IMR-90 (cell line): ENCODE results near the gene PLEKHH1. TPM values are rescaled to one million over a fixed set of nuclear protein-coding genes. Genes with fewer than 3 reads are reported as not detected.
"Not testable (repeated sequence)": the region's sequence is repeated elsewhere in the genome, so short reads cannot be mapped to it uniquely, and the experiment has no call there.

Experiments used
- ATAC-seq: fragments of 200-7000 bp; cut with Tn5 transposase; 2 replicates; pipeline ENCODE4 v1.9.1; 2020; ENCODE audit warnings: low read depth, mild to moderate bottlenecking, moderate library complexity
- BruUV-seq: library from RNA; stranded (reverse); fragments of 400-500 nt; replicated peaks from 2 replicates; lab custom pipeline; 2021; lab: Mats Ljungman, UMichigan
- CTCF ChIA-PET: fragments of 300-600 bp; formaldehyde crosslinking; extraction: SDS; loops from one replicate; lab custom pipeline; 2021; ENCODE audit warnings: antibody characterized with exemption; lab: Yijun Ruan, JAX
- POLR2A ChIA-PET: fragments of 300-600 bp; sonication (Branson Sonifier 250); formaldehyde crosslinking; loops from one replicate; lab custom pipeline; 2022; ENCODE audit warnings: antibody characterized with exemption; ENCODE audit not compliant: unreplicated experiment; lab: Charles Lee
- DNase-seq: peaks from one replicate; pipeline ENCODE4 v3.0.0; 2013
- H2AFZ ChIP-seq: replicated peaks from 2 replicates; pipeline ENCODE3; 2013; ENCODE audit warnings: low read length, mild to moderate bottlenecking; ENCODE audit not compliant: poor library complexity
- H2AK5ac ChIP-seq: 2 replicates; pipeline ENCODE4 v1.6.1; 2013; ENCODE audit warnings: low read depth, low read length, inconsistent platforms
- H2AK9ac ChIP-seq: replicated peaks from 2 replicates; pipeline ENCODE3; 2013; ENCODE audit warnings: mild to moderate bottlenecking, low read depth, low read length, moderate library complexity; ENCODE audit not compliant: poor library complexity
- H2BK120ac ChIP-seq: 2 replicates; pipeline ENCODE4 v1.6.1; 2013; ENCODE audit warnings: low read depth, low read length, inconsistent platforms
- H2BK15ac ChIP-seq: 3 replicates; pipeline ENCODE4 v1.6.1; 2013; ENCODE audit warnings: low read depth, low read length, inconsistent platforms
- H2BK20ac ChIP-seq: 2 replicates; pipeline ENCODE4 v1.6.1; 2013; ENCODE audit warnings: low read depth, mild to moderate bottlenecking, inconsistent platforms, low read length, moderate library complexity
- H2BK5ac ChIP-seq: 2 replicates; pipeline ENCODE4 v1.6.1; 2013; ENCODE audit warnings: mild to moderate bottlenecking, low read depth, low read length, inconsistent platforms; ENCODE audit not compliant: poor library complexity, severe bottlenecking
- H3K14ac ChIP-seq: replicated peaks from 2 replicates; pipeline ENCODE4 v1.6.1; 2013; ENCODE audit warnings: low read depth, low read length, inconsistent platforms
- H3K18ac ChIP-seq: 2 replicates; pipeline ENCODE4 v1.6.1; 2013; ENCODE audit warnings: low read depth, low read length, control low read depth
- H3K23ac ChIP-seq: 2 replicates; pipeline ENCODE4 v1.6.1; 2013; ENCODE audit warnings: low read depth, low read length, inconsistent platforms
- H3K27ac ChIP-seq: 2 replicates; pipeline ENCODE4 v1.5.1; 2013; ENCODE audit warnings: mild to moderate bottlenecking, control low read depth, low read length; ENCODE audit not compliant: insufficient read depth
- H3K27me3 ChIP-seq: 2 replicates; pipeline ENCODE4 v1.6.1; 2013; ENCODE audit warnings: low read length; ENCODE audit not compliant: control insufficient read depth, insufficient read depth
- H3K36me3 ChIP-seq: 2 replicates; pipeline ENCODE4 v1.6.1; 2013; ENCODE audit warnings: low read length, mixed read lengths; ENCODE audit not compliant: control insufficient read depth, insufficient read depth
- H3K4ac ChIP-seq: 2 replicates; pipeline ENCODE4 v1.6.1; 2013; ENCODE audit warnings: low read depth, low read length, inconsistent platforms
- H3K4me1 ChIP-seq: 2 replicates; pipeline ENCODE4 v1.6.1; 2013; ENCODE audit warnings: low read length, mixed read lengths; ENCODE audit not compliant: control insufficient read depth, insufficient read depth
- H3K4me2 ChIP-seq: 2 replicates; pipeline ENCODE4 v1.6.1; 2013; ENCODE audit warnings: low read depth, mild to moderate bottlenecking, control low read depth, low read length, moderate library complexity
- H3K4me3 ChIP-seq: 2 replicates; pipeline ENCODE4 v1.5.1; 2013; ENCODE audit warnings: low read depth, mild to moderate bottlenecking, control low read depth, low read length, moderate library complexity; ENCODE audit not compliant: insufficient read depth
- H3K56ac ChIP-seq: 2 replicates; pipeline ENCODE4 v1.6.1; 2013; ENCODE audit warnings: low read length, inconsistent platforms; ENCODE audit not compliant: insufficient read depth; ENCODE audit errors: extremely low read depth
- H3K79me1 ChIP-seq, 2 experiments: 2 replicates each; pipeline ENCODE4 v1.6.1; 2013; ENCODE audit warnings: low read length in 2 of 2, inconsistent platforms in 1 of 2, low read depth in 1 of 2
- H3K9ac ChIP-seq: 2 replicates; pipeline ENCODE4 v1.6.1; 2013; ENCODE audit warnings: low read depth, low read length, control low read depth
- H3K9me1 ChIP-seq: 2 replicates; pipeline ENCODE4 v1.6.1; 2013; ENCODE audit warnings: low read length, inconsistent platforms; ENCODE audit not compliant: insufficient read depth
- H3K9me3 ChIP-seq: 2 replicates; pipeline ENCODE4 v1.6.1; 2013; ENCODE audit warnings: low read length; ENCODE audit not compliant: control insufficient read depth, insufficient read depth
- H4K20me1 ChIP-seq: 2 replicates; pipeline ENCODE4 v1.6.1; 2013; ENCODE audit warnings: low read length, inconsistent platforms; ENCODE audit not compliant: insufficient read depth
- H4K5ac ChIP-seq: 2 replicates; pipeline ENCODE4 v1.6.1; 2013; ENCODE audit warnings: mild to moderate bottlenecking, low read depth, low read length, control low read depth
- H4K8ac ChIP-seq, 2 experiments: 2 replicates each; pipeline ENCODE4 v1.6.1; 2013; ENCODE audit warnings: low read depth in 2 of 2, low read length in 2 of 2, control low read depth in 1 of 2, inconsistent platforms in 1 of 2
- H4K91ac ChIP-seq: 2 replicates; pipeline ENCODE4 v1.6.1; 2013; ENCODE audit warnings: low read depth, low read length, inconsistent platforms; ENCODE audit not compliant: insufficient read depth
- MAFK ChIP-seq: IDR thresholded peaks from 2 replicates; pipeline ENCODE4 v1.6.1; 2012; ENCODE audit warnings: low read depth, low read length, improper control_type of control experiment
- RCOR1 ChIP-seq: IDR thresholded peaks from 2 replicates; pipeline ENCODE4 v1.6.1; 2012; ENCODE audit warnings: mild to moderate bottlenecking, low read length, improper control_type of control experiment; ENCODE audit not compliant: insufficient replicate concordance
- RFX5 ChIP-seq: IDR thresholded peaks from 2 replicates; pipeline ENCODE4 v1.8.0; 2012; ENCODE audit warnings: low read depth, mild to moderate bottlenecking, low read length, moderate library complexity
- WGBS, 2 experiments: methylation state at CpG; one replicate each; pipeline versions ENCODE4 v1.1.5 to v1.1.7; 2013; ENCODE audit warnings: missing lambda C conversion rate in 2 of 2; ENCODE audit not compliant: insufficient read length in 1 of 2; ENCODE audit errors: extremely low coverage in 2 of 2; 5-methylcytosine and 5-hydroxymethylcytosine counted together
- dilution Hi-C: fragments of 300-500 bp; cut with HindIII; formaldehyde crosslinking; loops from one replicate; pipeline ENCODE4 v1.14.3; 2018; ENCODE audit warnings: low sequenced_read_pairs; ENCODE audit not compliant: unreplicated experiment
- in situ Hi-C: fragments of 300-500 bp; cut with MboI; formaldehyde crosslinking; loops from 3 replicates; pipeline ENCODE4 v1.14.3; 2019; ENCODE audit warnings: low sequenced_read_pairs, inconsistent platforms, mixed read lengths
- intact Hi-C: fragments of 100-400 bp; cut with micrococcal nuclease; formaldehyde crosslinking; loops from 2 replicates; pipeline ENCODE4 v1.10.0; 2022
- polyA plus RNA-seq, 3 experiments: library from polyadenylated mRNA; depleted of rRNA; stranded (reverse); fragments of >200 nt; gene quantifications; 2 replicates each; pipeline ENCODE4 v1.2.3, GENCODE V29; 2012; ENCODE audit warnings: low replicate concordance in 1 of 3
- total RNA-seq: library from RNA; depleted of rRNA; stranded (reverse); fragments of >200 nt; gene quantifications from 2 replicates; pipeline ENCODE4 v1.2.3, GENCODE V29; 2012

The PLEKHH1 gene
- total and polyA plus RNA-seq, 2 of the 4 experiments (the other 2 are of a cell fraction): under 0.01 to 0.34 TPM

DNA sequence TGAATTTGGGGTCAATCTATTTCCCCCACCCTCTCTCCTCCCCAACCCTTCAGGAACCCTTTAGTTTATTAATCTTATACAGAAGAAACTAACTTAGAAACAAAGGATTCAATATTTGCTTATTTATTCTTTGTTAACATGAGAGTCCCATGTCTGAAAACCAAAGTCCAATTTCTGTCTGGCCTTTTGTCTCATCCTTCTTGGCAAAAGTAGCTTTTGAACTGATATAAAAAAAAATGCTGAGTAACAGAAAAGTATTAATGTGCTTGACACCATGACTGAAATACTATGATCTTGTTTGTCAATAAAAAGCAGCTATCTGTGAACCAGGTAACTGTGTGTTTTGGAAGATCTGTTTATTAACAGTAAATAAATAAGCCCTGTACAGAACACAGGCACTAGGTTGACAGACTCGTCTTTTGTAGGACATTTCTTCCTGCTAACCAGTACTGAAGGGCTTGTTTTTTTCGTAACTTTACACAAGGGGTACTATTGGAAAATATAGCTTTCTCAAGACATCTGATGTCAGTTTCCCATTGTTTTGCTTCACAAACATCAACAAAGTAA, 56.2 kb downstream of the PLEKHH1 start:
- no peak overlapping the region for H3K14ac ChIP-seq
- no peak overlapping the region for H3K4ac ChIP-seq
- H4K8ac ChIP-seq: no peak overlapping the region
- in situ Hi-C loops (loop anchor here (5.0 kb wide), 1 partner anchor 113 kb away; the partner anchor contains the start of gene RDH12), dilution Hi-C loops (no loop called here), intact Hi-C loops (no loop called here)
- H4K5ac ChIP-seq: no peak overlapping the region
- no peak overlapping the region for H2BK20ac ChIP-seq
- H3K27ac ChIP-seq: no peak overlapping the region
- no peak overlapping the region for H3K4me2 ChIP-seq
- H3K56ac ChIP-seq: no peak overlapping the region
- H3K79me1 ChIP-seq: no peaks in the 10 kb centered on the region
- H3K9me1 ChIP-seq: no peaks in the 10 kb centered on the region
- H2BK5ac ChIP-seq: no peak overlapping the region
- no peaks in the 10 kb centered on the region for H3K27me3 ChIP-seq
- ATAC-seq: no peak
- ChIA-PET CTCF (interaction anchor here (1.0 to 1.5 kb wide), 2 partner anchors 115 kb away, joined by 4 to 5 read pairs; no protein-coding TSS in a partner anchor), POLR2A (no interaction called here)
- H3K23ac ChIP-seq: no peak overlapping the region
- 0 out of 2 replicates have a peak, but pooled peaks have one; percentile 23 for TF ChIP-seq MAFK
- no peak for TF ChIP-seq RCOR1
- no peak for TF ChIP-seq RFX5
- no peak overlapping the region for H3K18ac ChIP-seq
- H3K9ac ChIP-seq: no peak overlapping the region
- no peak for DNase-seq
- peaks cover 10% of the 10 kb centered on the region for H3K36me3 ChIP-seq
- no peak overlapping the region for H2AK9ac ChIP-seq
- no peaks in the 10 kb centered on the region for H3K4me1 ChIP-seq
- no peak overlapping the region for H2BK120ac ChIP-seq
- BruUV-seq: no TSS peak
- H3K9me3 ChIP-seq: no peaks in the 10 kb centered on the region
- H4K91ac ChIP-seq: no peak overlapping the region
- H4K20me1 ChIP-seq: no peaks in the 10 kb centered on the region
- H2AFZ ChIP-seq: no peak overlapping the region
- WGBS, 2 experiments: no CpG with 5 or more reads among the region's 2 CpGs
- no peak overlapping the region for H3K4me3 ChIP-seq
- no peak overlapping the region for H2BK15ac ChIP-seq
- H2AK5ac ChIP-seq: no peak overlapping the region

DNA sequence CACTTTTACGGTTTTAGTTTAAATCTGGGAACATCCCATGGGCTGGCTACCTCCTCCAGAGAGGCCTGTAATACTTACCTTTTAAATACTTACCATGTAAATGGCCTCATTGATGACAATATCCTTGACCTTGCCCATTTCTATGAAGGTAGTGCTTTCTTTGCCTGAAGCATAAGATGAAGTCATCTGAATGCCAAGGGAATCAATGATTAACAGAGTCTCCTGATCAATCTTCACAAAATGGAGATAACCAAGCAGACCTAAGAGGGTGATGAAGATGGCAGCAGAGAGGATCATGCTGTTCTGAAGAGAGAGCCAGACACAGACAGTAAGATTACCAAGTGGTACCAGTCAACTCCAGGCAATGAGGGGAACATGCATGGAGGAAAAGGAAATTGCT, 60.6 kb downstream of the PLEKHH1 start:
- H4K91ac ChIP-seq, H3K4me2 ChIP-seq, in situ Hi-C loops, ATAC-seq, H2BK120ac ChIP-seq, H3K4me1 ChIP-seq, dilution Hi-C loops, H3K9ac ChIP-seq, DNase-seq, H4K5ac ChIP-seq, H2AFZ ChIP-seq, H3K79me1 ChIP-seq, H2BK5ac ChIP-seq, H2AK5ac ChIP-seq, H3K27ac ChIP-seq, H2BK15ac ChIP-seq, H3K56ac ChIP-seq, H3K4me3 ChIP-seq, intact Hi-C loops, H3K4ac ChIP-seq, BruUV-seq, H4K8ac ChIP-seq, H3K14ac ChIP-seq, H3K9me1 ChIP-seq, H2BK20ac ChIP-seq, H2AK9ac ChIP-seq, H3K9me3 ChIP-seq, H3K18ac ChIP-seq, H4K20me1 ChIP-seq, POLR2A ChIA-PET, H3K27me3 ChIP-seq, H3K23ac ChIP-seq, H3K36me3 ChIP-seq: not testable (repeated sequence)
- CTCF ChIA-PET: interaction anchor here (0.7 to 1.4 kb wide), 3 partner anchors 8 to 119 kb away, joined by 3 to 4 read pairs (median 4); no protein-coding TSS in a partner anchor
- no CpG with 5 or more reads among the region's 1 CpG for WGBS, 2 experiments
